Effector CD8-positive, alpha-beta T cell (primary cell): ENCODE measurements around the gene TBC1D4.
"Not testable (repeated sequence)": the region's sequence is repeated elsewhere in the genome, so short reads cannot be mapped to it uniquely, and the experiment has no call there.

Source experiments
- DNase-seq: peaks from one replicate; lab custom pipeline; 2025; lab: John Stamatoyannopoulos, UW

TBC1D4 gene

DNA sequence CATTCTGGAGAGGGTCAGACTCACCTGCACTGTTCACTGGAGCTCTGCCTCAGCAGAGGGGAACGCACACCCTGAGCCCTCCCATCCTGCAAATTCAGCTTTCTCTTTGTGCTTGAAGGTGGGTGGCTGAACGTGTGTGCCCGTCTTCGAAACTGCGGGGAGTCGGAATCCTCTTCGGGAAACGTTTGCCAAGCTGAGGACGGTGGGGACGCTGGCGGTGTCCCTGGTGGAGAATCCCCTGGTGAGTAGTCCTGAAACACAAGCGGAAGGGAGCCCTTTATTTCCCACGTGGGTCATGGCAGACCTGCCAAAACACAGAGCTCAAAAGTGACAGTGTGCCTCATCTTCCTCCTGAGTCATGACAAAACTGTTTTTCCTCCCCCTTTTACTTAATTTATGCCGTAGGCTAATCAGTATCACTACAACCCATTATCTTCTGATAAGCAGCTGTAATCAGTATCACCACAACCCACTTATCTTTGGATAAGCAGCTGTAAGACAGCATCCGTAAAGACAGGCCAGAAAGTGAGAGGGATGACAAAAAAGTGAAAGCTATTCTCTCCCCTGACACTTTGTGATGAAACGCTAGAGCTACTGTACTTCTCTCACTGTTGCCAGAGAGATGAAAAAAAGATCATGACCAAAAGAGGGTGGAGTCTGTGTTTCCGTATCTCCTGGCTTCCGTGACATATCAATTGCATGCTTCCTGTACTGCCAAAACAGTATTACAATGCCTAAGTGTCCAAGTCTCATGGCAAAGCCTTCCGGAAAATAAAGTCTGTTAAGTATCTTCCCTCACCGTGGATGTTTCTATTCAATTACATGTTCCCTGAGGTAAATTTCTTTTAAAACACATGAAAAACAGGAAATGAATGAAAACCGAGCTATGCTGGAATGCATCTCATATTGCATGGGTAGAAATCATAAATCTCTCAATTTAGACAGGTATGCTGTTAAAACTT, 155.5 kb downstream of the TBC1D4 start:
- DNase-seq, result peak; percentile 29

- DNase-seq, result no peak
These were observed 156.3 kb downstream of the TBC1D4 start for GRCh38 chr13:75325711-75326110.

DNA sequence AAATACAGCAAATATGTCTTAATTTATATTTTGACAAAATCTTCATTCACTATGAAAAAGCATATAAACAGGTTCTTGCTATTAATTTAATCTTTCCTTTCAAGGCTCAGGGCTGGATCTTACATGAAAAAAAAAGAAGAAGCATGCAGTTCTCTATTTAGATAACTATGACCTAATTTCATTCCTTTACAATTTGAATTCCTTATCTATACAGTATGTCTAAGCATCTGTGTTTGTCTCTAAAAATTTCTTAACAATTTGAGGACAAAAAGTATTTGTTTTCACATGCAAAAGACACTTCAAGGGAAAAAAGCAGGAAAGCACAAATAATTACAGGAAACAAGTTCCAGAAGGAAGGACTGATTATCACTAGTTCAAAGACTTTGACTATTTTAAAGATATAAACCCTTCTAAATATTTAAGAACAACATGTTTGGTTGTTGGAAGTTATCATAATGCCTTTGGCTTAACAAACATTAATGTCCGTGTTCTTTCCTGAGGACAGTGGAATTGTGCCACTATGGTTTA, 157.5 kb downstream of the TBC1D4 start:
- DNase-seq, result no peak

- DNase-seq, result no peak
These were observed 160.9 kb downstream of the TBC1D4 start for GRCh38 chr13:75321084-75321483.

DNA sequence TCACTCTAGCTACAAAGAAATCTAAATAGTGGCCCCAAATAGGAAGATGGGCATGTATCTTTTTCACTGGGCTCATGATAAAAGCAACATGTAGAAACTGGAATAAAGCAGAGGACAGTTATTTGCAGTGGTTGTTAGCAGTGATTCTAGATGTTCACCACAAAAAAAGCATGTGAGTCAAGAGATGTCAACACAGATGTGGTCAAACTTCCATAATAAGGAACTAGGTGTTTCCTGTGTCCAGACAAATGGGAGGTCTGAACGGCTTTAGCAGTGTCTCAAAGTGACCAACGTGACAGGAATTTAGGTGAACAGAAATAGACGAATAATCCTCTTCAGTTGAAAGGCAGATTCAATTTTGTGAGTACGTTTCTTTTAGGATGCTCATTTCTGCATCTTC, 162.7 kb downstream of the TBC1D4 start:
- DNase-seq, result no peak

DNA sequence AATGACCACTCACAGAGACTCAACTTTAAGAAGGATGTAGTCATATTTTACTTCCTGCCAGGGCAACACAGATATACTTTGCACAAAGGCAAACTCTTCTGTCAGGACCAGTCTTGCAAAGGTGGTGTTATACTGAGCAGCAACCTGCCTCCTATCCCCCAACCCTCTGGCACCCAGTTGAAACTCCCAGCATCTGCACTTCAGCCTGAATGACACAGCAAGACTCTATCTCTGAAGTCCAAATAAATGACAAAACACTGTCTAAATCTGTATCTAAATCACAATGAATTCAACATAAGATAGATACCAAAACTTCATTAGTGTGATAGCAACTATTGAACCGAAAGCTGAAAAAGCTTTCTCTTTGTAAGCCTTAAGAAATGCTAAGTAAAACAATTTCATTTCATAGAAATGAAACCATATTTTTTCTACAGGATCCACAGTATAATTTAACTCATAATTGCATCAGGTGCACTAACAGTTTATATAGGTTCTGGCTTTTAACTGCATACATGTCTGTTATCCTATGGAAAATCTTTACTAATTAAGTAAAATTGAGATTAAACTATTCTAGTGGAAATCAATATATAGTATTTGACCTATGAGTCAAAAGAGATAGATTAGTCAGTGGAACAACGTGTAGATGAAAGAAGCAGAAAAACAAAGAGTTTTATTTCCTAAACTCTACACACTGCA, 163.7 kb downstream of the TBC1D4 start:
- DNase-seq, result no peak

DNA sequence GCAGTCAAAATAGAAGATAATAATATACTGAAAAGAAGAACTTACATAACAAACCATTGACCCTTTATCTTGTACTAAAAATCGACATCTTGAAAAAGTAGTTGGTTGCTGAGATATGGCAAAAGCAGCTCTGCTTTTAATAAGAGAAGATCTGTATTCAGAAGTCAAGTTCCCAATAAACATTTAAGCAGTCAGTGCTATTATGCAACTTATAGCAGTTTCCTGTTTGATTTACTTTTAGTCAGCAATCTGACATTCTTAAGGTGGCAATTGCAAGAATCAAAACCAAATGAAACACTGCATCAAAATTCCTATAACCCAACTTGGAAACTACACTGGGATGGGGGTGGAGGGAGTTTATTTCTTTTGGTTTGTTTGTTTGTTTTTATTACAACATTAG, 165.5 kb downstream of the TBC1D4 start:
- no peak for DNase-seq

- no peak for DNase-seq
These were observed 169.0 kb downstream of the TBC1D4 start for GRCh38 chr13:75312884-75313520.

DNA sequence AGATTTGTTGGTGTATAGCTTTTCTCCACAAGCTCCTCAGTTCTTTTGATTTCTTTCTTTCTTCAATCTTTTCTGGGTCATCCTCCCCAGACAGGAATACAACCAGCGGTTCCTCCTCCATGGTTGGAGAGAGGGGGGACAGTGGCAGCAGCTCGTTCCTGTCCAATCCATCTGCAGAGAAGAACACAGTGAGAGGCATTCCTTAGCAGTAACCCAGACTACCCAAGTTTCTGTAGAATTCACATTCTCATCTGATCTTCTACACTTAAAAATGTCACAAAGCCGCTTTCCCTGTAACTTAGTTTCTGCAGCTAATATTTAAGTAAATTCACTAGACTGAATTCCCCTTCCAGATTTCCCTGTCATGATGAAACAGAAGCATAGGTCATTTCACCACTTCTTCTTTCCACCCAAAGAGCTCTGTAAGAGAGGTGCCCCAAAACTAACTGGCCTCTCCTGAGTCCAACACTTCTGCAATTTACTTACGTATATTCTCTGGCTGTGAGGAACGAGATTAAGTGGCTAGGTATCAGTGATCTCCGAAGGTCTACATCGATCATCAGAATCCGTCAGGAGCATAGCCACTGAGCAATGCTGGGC, 171.9 kb downstream of the TBC1D4 start:
- DNase-seq, result no peak

- DNase-seq, result no peak
These were observed 173.7 kb downstream of the TBC1D4 start for GRCh38 chr13:75308222-75308621.

- no peak for DNase-seq
These were observed 174.5 kb downstream of the TBC1D4 start for GRCh38 chr13:75307370-75307949.

GRCh38 chr13:75306967-75307366, 175.0 kb downstream of the TBC1D4 start:
- DNase-seq, result not testable (repeated sequence)

DNA sequence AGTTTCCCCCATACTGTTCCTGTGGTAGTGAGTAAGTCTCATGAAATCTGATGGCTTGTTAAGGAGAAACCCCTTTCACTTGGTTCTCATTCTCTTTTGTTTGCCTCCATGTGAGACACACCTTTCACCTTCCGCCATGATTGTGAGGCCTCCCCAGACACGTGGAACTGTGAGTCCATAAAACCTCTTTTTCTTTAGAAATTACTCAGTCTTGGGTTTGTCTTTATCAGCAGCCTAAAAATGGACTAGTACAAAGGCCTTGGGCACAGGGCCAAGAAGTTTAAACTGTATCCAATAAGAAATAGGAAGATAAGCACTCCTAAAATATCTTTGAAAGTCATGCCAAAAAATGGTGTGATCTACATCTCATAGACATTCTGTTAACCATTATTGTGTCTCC, 176.9 kb downstream of the TBC1D4 start:
- DNase-seq, result no peak

GRCh38 chr13:75303263-75303662, 178.7 kb downstream of the TBC1D4 start:
- no peak for DNase-seq

- DNase-seq, result no peak
These were observed 179.8 kb downstream of the TBC1D4 start for GRCh38 chr13:75302071-75302698.

DNA sequence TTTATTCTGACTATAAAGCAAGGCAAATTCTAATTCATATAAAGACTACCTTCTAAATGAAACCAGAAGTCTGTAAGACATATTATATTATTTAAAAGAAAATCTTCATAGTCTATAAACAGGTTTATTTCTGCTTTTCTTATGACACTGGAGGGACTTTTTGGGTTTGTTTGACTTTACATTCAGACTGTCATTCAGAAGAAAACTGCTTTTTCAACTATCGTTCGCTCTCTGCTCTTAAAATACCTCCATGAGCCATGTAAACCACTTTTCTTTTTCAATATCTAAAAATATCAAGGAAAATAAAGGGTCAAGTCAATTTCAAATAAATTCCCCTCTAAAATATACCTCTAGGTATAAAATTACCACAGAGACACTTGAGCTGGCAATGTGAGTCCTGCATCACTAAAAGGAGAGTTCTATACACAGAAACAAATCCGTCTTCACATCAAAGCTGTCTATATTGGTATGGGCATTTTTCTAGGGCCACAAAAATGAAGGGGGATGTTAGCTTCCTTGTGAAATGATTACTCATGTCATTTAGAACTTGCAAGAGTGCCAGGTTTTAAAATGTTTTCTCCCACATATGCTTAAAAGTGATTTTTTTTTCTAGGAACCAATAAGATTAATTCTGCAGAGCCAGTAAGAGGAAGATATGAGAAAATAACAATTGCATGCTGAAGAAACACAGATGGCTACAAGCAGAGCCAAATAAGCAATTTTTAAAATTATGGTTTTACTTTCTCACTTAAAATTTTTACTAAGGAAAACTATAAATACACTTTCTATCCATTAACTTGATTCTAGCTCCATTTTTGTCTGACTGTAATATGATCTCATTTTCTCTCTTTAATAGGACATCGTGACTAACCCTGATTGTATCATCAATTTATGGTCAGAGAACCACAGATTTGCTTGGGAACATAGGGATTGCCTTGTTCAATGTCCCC, 181.8 kb downstream of the TBC1D4 start:
- DNase-seq, result no peak

- no peak for DNase-seq
These were observed 182.7 kb downstream of the TBC1D4 start for GRCh38 chr13:75299246-75299645.

DNA sequence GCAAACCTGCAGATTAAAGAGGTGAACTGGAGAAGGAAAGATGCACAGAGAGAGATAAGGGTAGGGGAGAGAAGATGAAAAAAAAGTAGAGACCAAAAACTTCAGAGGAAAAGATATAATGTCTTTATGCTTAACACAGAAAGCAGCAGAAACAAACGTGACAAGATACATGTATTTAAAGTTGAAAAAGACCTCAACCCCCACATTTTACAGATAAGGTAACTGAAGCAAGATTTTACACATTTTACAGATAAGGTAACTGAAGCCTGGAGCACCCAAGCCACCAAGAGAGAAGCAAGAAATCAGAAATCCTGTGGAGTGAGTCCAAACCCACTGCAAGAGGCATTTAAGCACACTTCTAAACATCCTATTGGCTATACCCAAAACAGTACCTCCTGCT, 185.3 kb downstream of the TBC1D4 start:
- no peak for DNase-seq

DNA sequence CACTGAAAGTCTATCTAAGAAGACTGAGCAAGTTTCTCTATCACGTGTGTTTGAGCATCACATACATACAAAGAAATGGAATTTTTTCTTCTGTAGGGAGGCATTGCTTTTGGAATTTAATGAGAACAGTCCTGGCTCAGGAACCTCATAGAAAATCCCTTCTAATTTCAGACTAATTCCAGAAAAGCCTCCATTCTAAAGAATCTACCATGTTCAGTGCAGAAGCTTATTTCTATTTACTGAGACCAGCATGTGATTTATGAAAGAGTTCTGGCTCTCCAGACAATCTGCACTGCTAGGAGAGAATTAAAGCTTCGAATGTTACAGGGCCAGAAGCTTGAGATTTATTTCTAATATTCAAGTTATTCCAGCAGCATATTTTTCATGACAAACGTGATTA, 186.8 kb downstream of the TBC1D4 start:
- DNase-seq, result no peak

- no peak for DNase-seq
These were observed 187.9 kb downstream of the TBC1D4 start for GRCh38 chr13:75294110-75294509.
